ENCODE results near the gene SGSM2. TPM values are rescaled to one million over a fixed set of nuclear protein-coding genes. Genes with fewer than 3 reads are reported as not detected.

Gene SGSM2
- total and polyA plus RNA-seq, 9 donors, result 35.2 to 56.5 (median 42.4) TPM

DNA sequence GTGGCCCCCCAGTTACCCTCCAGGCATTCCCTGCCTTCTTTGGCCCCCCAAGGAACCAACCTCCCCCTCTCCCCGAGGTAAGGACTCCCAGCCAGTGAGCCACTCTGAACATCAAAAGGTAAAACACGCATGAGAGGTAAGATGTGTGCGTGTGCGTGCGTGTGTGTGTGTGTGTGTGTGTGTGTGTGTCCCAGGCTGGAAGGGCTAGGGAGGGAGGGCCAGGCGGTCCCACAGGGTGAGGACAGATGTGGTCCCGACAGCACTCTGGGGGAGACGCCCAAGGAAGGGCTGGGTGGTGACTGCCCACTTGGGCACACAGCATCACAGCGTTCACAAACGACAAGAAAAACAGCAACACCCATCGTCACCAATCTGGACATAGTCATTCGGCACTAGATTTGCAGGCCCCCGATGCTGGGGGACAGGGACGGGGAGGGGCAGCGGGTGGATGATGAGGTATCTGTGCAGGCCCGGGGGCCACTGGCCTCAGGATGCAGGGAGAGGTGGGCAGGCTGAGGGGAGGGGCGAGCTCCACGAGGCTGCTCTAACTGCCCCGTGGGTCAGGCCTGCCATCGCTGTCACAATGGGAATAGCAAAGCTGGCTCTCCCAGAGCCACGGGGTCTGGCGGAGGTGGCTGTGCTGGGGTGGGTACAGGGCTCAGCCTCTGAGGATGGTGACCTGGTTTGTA, 47.3 kb downstream of the SGSM2 start:
- peaks cover 64% of the 10 kb centered on the region for H3K4me1 ChIP-seq (ENCODE audit: control insufficient read depth, insufficient read depth, low read length)

DNA sequence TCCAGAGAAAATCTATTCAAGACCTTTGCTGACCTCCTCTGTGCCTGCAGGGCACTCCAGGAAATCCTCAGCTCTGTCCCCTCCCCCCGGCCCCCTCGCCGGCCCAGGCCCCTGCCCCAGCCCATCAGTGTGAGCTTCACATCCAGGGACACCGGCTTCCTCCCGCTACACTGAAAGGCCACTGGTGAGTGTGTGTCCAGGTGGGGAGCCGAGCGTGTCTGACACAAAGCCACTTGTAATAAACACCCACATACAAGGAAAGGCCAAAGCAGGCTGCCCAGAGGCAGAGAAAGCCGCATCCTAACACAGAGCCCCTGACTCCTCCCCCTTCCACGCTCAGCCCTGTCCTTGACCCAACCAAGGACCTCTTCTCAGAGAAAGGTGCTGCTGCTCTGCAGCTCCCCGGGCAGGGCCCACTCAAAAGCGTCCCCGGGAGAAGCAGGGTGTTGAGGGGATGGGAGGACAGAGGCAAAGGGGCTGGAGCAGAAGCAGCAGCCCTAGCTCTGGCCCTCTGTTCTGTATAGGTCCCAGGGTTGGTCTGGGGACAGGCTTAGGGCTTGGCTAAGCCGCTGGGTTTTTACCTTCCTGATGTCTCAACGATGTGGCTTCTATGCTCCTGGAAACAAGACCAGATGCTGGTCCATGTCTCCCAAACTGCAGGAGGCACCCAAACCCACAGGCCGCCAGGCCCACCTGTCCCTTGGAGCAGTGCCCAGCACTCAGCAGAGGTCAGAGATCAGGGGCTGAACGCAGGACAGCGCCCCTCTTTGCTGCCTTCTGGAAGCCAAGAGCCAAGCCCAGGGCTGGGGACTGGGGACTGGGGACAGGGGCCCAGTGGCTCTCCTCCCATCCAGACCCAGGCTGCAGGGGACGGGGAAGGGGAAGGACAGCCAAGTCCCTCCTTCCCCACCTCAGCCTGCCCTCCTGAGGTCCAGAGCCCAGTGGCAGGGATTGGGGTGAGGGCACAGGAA, 48.2 kb downstream of the SGSM2 start:
- peaks cover 72% of the 10 kb centered on the region for H3K4me1 ChIP-seq (ENCODE audit: control insufficient read depth, insufficient read depth, low read length)
- H3K4me3 ChIP-seq (ENCODE audit: low read length), result no peak overlapping the region
- H3K27ac ChIP-seq (ENCODE audit: low read length), result peak overlapping the region; percentile 82
- no peaks in the 10 kb centered on the region for H3K27me3 ChIP-seq (ENCODE audit: control insufficient read depth, insufficient read depth, low read length)
- H3K9me3 ChIP-seq (replicated peaks; ENCODE audit: control insufficient read depth, low read depth, low read length), result no peaks in the 10 kb centered on the region
- 52% methylated on average over 10 of the region's 18 CpGs for WGBS (ENCODE audit: insufficient coverage)
- peaks cover 58% of the 10 kb centered on the region for H3K36me3 ChIP-seq (ENCODE audit: control insufficient read depth, insufficient read depth, low read length)
- DNase-seq, result no peak

More for the DNA sequence above, 47.3 kb downstream of the SGSM2 start:
- H3K4me3 ChIP-seq (ENCODE audit: low read length), result no peak overlapping the region
- no peaks in the 10 kb centered on the region for H3K27me3 ChIP-seq (ENCODE audit: control insufficient read depth, insufficient read depth, low read length)
- 47% methylated on average over 10 of the region's 22 CpGs for WGBS (ENCODE audit: insufficient coverage)
- no peak overlapping the region for H3K27ac ChIP-seq (ENCODE audit: low read length)
- no peak for DNase-seq
- peaks cover 60% of the 10 kb centered on the region for H3K36me3 ChIP-seq (ENCODE audit: control insufficient read depth, insufficient read depth, low read length)
- no peaks in the 10 kb centered on the region for H3K9me3 ChIP-seq (replicated peaks; ENCODE audit: control insufficient read depth, low read depth, low read length)

DNA sequence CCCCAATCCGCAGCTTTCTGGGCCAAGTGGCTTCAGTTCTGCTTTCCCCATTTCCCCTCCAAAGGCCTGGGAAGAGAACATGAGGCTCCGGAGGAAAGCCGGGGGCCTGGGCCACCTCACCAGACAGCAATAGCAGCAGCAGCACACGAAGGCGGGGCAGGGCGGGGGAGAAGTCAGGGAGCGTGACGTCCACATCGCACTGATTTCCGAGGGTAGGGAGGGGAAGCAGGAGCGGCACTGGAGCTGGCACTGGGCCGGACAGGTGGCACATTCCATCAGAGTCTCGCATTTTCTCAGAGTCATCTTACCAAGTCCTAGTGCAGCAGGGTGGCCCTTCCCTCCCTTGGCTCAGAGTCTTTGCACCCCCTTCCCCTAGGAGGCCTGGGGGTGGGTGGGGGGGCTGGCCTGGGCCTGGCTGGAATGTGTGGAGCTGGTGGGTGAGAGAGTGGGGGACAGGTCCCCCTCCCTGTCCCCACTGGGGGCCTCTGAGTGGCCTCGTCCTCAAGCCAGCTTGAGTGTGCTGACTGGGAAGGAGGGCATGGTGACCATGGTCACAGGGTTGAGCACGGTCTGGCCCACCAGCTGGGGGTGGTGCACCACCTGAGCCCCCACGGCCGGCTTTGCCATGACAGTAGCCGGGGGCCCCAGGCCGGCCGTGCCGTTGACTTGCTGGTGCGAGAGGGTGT, 49.2 kb downstream of the SGSM2 start:
- peak overlapping the region; percentile 82 for H3K27ac ChIP-seq (ENCODE audit: low read length)

DNA sequence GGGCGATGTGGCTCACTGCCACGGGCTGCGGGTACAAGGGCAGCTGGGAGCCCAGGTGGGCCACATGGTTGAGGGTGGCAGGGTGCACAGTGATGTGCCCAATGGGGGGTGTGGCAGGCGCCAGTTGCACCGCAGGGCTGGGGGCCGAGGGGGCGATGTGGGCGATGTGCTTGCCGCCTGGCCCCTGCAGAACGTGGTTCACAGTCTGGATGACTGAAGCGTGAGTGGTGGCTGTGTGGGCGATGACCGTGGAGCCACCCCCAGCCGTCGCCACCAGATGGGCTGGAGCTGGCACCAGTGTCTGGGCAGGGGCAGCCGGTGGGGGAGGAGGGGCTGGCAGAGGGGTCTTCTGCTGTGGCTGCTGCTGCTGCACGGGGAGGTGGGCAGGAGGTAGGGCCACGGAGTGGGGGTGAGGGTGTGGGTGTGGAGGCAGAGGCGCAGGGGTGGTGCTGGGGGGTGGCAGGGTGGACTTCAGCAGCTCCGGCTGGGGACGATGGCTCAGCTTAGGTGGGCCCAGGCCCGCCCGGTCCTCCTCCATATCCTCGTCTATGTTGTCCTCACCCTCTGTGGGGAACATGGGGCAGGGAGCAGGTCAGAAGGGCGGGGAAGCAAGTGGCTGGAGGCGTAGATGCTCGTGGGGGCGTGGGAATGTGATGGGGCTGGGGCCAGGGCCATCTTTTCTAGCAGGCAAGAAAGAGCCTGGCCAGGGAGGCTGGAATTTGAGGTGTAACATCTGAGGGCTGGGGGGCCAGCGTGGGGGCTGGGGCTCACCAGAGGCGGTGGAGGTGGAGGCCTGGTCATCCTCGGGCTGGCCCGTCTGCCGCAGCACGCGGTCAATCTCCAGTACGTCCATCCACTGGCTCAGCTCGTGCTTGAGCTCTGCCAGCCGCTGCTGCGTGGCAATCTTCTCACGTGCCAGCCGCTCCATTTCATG, 50.1 kb downstream of the SGSM2 start:
- H3K27me3 ChIP-seq (ENCODE audit: control insufficient read depth, insufficient read depth, low read length), result no peaks in the 10 kb centered on the region
- no peak overlapping the region for H3K27ac ChIP-seq (ENCODE audit: low read length)
- 88% methylated on average over 39 of the region's 41 CpGs for WGBS (ENCODE audit: insufficient coverage)
- peaks cover 86% of the 10 kb centered on the region for H3K4me1 ChIP-seq (ENCODE audit: control insufficient read depth, insufficient read depth, low read length)
- no peak for DNase-seq
- no peak overlapping the region for H3K4me3 ChIP-seq (ENCODE audit: low read length)
- peaks cover 42% of the 10 kb centered on the region for H3K36me3 ChIP-seq (ENCODE audit: control insufficient read depth, insufficient read depth, low read length)
- H3K9me3 ChIP-seq (replicated peaks; ENCODE audit: control insufficient read depth, low read depth, low read length), result no peaks in the 10 kb centered on the region

More for the DNA sequence above, 49.2 kb downstream of the SGSM2 start:
- Histone ChIP-seq H3K9me3 (replicated peaks; ENCODE audit: control insufficient read depth, low read depth, low read length) (no peaks in the 10 kb centered on the region), H3K36me3 (ENCODE audit: control insufficient read depth, insufficient read depth, low read length) (peaks cover 49% of the 10 kb centered on the region), H3K27me3 (ENCODE audit: control insufficient read depth, insufficient read depth, low read length) (no peaks in the 10 kb centered on the region), H3K4me1 (ENCODE audit: control insufficient read depth, insufficient read depth, low read length) (peaks cover 81% of the 10 kb centered on the region), H3K4me3 (ENCODE audit: low read length) (no peak overlapping the region)
- peak; percentile 65 for DNase-seq
- 66% methylated on average over 15 of the region's 22 CpGs for WGBS (ENCODE audit: insufficient coverage)

DNA sequence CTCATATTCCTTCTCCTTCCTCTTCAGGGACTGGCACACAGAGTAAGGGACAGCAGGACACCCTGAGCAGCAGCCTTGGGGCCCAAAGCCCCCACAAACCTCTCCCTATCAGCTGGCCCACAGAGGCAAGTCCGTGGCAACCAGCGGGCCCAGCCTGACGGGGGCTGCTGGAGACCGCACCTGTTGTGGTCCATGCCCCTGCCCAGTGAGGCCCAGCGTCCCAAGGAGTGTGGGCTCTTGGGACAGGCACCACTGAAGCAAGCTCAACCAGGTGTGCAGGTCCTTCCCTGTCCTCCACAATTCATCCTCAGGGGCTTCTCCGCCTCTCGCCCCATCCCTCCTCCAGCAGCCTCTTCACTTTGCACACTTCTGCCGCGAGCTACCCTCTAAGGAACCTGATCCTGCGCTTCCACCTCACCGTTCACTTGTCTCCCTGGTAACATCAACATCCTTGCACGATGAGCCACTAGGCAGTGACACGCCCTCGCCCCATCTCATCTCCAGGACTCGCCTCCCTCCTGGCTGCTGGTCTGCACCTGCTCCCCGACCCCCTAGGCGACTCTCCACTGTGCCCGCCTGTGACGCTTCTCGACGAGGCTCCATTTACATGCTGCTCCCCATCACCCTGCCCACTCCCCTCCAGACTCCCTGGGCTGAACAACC, 50.9 kb downstream of the SGSM2 start:
- 77% methylated on average over 21 of the region's 21 CpGs for WGBS (ENCODE audit: insufficient coverage)
- Histone ChIP-seq H3K36me3 (ENCODE audit: control insufficient read depth, insufficient read depth, low read length) (peaks cover 40% of the 10 kb centered on the region), H3K9me3 (replicated peaks; ENCODE audit: control insufficient read depth, low read depth, low read length) (no peaks in the 10 kb centered on the region), H3K27me3 (ENCODE audit: control insufficient read depth, insufficient read depth, low read length) (no peaks in the 10 kb centered on the region), H3K4me1 (ENCODE audit: control insufficient read depth, insufficient read depth, low read length) (peaks cover 80% of the 10 kb centered on the region), H3K4me3 (ENCODE audit: low read length) (no peak overlapping the region), H3K27ac (ENCODE audit: low read length) (no peak overlapping the region)
- no peak for DNase-seq

DNA sequence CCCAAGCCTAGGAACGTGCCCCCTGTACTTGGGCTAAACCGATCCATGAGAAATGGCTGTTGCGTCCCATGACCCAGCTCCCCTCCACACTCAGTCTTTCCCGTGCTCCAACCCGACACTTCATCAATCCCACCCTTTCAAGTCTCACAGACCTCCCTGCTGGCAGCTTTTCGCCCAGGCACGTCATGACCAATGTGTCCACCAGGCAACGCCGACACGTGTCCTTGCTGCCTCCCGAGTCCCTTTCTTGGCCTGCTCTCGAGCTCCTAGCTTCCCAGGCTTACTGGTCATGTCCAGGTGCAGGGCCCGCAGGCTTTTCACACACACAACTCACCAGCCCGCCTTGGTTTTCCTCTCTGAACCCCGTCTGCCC, 51.4 kb downstream of the SGSM2 start:
- H3K4me3 ChIP-seq (ENCODE audit: low read length), result no peak overlapping the region
- no peak for DNase-seq
- H3K36me3 ChIP-seq (ENCODE audit: control insufficient read depth, insufficient read depth, low read length), result peaks cover 36% of the 10 kb centered on the region
- peak overlapping the region; percentile 17 for H3K27ac ChIP-seq (ENCODE audit: low read length)
- peaks cover 75% of the 10 kb centered on the region for H3K4me1 ChIP-seq (ENCODE audit: control insufficient read depth, insufficient read depth, low read length)
- WGBS (ENCODE audit: insufficient coverage), result 57% methylated on average over 15 of the region's 15 CpGs
- no peaks in the 10 kb centered on the region for H3K9me3 ChIP-seq (replicated peaks; ENCODE audit: control insufficient read depth, low read depth, low read length)
- no peaks in the 10 kb centered on the region for H3K27me3 ChIP-seq (ENCODE audit: control insufficient read depth, insufficient read depth, low read length)

DNA sequence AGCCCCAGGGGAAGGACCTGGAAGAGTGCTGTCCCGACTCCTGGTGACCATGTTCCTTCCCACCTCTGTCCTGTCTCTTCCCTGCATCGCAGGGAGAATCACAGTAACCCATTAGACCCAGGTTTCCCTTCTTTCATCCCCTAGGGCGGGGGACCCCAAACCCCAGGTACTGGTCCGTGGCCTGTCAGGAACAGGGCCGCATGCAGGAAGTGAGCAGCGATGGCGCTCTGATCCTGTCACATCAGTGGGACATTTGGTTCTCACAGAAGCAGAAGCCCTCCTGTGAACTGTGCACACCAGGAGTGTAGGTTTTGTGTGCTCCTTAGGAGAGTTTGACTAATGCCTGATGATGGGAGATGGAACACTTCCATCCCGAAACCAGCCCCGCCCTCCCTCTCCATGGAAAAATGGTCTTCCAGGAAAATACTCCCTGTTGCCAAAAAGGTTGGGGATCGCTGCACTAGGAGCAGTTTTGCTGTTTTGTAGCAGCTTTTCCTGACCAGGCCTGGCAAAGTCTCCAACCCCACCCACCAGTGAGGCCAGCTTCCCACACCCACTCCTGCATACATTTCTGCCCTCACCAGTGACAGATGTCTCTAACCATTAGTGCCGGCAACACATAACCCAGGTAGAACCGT, 53.0 kb downstream of the SGSM2 start:
- no peak overlapping the region for H3K4me3 ChIP-seq (ENCODE audit: low read length)
- H3K36me3 ChIP-seq (ENCODE audit: control insufficient read depth, insufficient read depth, low read length), result peaks cover 32% of the 10 kb centered on the region
- peaks cover 75% of the 10 kb centered on the region for H3K4me1 ChIP-seq (ENCODE audit: control insufficient read depth, insufficient read depth, low read length)
- no peaks in the 10 kb centered on the region for H3K27me3 ChIP-seq (ENCODE audit: control insufficient read depth, insufficient read depth, low read length)
- DNase-seq, result peak; percentile 93
- 50% methylated on average over 10 of the region's 12 CpGs for WGBS (ENCODE audit: insufficient coverage)
- H3K9me3 ChIP-seq (replicated peaks; ENCODE audit: control insufficient read depth, low read depth, low read length), result no peaks in the 10 kb centered on the region
- peak overlapping the region; percentile 86 for H3K27ac ChIP-seq (ENCODE audit: low read length)

DNA sequence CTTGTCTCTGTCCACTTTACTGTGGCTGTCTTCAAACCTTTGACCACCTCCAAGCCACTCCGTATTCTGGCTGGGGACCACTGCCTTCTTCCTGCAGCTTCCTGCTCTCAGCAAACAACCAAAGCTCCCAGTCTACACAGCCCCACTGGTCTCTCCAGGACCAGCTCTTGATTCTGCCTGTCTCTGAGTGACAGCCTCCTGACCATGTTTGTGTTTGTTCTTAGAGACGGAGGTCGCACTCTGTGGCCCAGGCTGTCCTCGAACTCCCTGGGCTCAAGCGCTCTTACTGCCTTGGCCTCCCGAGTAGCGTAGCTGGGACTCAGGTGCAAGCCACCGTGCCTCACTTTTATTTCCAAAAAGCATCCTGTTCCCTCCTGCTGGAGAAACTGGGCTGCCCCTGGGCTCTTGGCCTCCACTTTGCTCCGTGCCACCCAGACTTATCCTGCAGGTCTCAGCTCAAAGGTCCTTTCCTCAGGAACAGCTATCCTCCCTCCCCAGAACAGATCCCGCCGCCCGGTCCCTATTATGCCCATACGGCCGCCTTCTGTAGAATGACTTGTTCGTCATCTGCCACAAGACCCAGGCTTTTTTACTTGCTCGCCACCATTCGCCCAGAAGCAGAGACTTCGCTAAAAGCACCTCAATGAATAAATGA, 54.4 kb downstream of the SGSM2 start:
- DNase-seq, result peak; percentile 18
- Histone ChIP-seq H3K27ac (ENCODE audit: low read length) (peak overlapping the region; percentile 86), H3K36me3 (ENCODE audit: control insufficient read depth, insufficient read depth, low read length) (peaks cover 18% of the 10 kb centered on the region), H3K4me3 (ENCODE audit: low read length) (peak overlapping the region; percentile 49), H3K9me3 (replicated peaks; ENCODE audit: control insufficient read depth, low read depth, low read length) (no peaks in the 10 kb centered on the region), H3K27me3 (ENCODE audit: control insufficient read depth, insufficient read depth, low read length) (no peaks in the 10 kb centered on the region), H3K4me1 (ENCODE audit: control insufficient read depth, insufficient read depth, low read length) (peaks cover 76% of the 10 kb centered on the region)
- WGBS (ENCODE audit: insufficient coverage), result 51% methylated on average over 12 of the region's 18 CpGs

Data from muscle of leg (tissue), 11 donors.